GM21390 (cell line): ENCODE measurements around the gene EBI3.
"Not testable (repeated sequence)": the region's sequence is repeated elsewhere in the genome, so short reads cannot be mapped to it uniquely, and the experiment has no call there.

ENCODE experiments used
- ATAC-seq: cut with Tn5 transposase; IDR thresholded peaks from one replicate; pipeline ENCODE4 v1.9.1; 2021; ENCODE audit not compliant: unreplicated experiment

EBI3 gene

GRCh38 chr19:4229179-4229931, at the start of gene EBI3:
Gene EBI3, plus strand, starts transcription at chr19:4229523. Its CDS starts 28 bp downstream, at chr19:4229551.
- ATAC-seq, result peak; percentile 74

- no peak for ATAC-seq
These were observed 48.2 kb upstream of the EBI3 start for GRCh38 chr19:4181053-4181508.

GRCh38 chr19:4182084-4182810, 47.1 kb upstream of the EBI3 start, which contains the start of the genes ANKRD24 and SIRT6:
Gene ANKRD24, plus strand, starts transcription at chr19:4182689. Its CDS starts 3,737 bp downstream, at chr19:4186426.
Gene SIRT6, minus strand, starts transcription at chr19:4182563. Its CDS starts 24 bp downstream, at chr19:4182539.
- no peak for ATAC-seq

DNA sequence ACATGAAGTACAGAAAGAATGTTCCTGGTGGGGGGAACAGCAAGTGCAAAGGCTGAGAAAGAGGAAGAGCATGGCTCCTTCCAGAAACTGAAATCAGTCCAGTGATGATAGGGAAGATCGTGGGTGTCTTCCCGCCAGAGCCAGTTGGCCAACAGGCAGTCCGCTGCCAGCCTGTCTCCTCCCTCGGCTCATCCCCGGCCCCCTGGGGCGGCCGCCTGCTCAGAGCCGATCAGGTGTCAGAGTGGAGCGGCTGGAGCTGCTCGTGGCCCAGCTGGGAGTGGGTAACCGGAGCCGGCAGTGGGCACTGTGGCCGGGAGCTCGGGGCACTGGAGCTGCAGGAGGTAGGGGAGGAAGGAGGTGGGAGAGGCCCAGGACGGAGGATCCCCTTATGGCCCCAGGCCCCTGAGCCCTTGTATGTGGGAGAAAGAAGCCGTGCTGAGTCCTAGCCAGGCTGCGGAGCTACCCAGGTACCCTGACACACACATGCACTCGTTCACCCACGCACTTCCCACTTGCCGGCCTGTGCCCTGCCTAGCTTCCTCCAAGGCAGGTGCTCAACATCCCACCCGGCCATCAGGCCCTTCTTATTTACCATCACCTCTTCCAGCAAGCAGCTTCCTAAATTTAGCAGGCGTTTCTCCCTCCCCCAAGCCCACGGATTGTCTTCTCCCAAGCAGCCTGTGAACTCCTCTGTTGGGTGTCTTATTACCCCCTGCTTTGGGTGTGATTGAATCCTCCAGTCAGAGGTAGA, 45.2 kb upstream of the EBI3 start:
- no peak for ATAC-seq

DNA sequence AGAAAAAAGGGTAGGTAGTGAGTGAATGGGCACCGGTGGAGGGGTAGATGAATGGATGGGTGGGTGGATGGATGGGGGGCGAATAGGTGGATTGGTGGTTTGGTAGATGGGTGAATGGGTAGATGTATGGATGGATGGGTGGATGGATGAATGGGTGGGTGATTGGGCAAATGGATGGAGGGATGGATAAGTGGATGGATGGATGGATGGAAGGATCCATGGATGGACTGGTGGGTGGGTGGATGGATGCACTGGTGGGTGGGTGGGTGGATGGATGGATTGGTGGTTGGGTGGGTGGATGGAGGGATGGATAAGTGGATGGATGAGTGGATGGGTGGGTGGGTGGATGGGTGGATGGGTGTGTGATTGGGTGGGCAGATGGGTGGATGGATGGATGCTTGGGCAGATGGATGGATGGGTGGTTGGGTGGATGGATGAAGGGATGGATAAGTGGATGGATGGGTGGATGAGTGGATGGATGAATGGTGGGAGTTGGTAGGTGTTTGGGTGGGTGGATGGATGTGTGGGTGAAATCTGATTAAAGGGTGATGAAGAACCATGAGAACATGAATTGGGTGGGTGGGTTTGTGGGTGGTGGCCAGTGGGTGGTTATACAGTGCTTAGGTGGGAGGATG, 44.5 kb upstream of the EBI3 start:
- ATAC-seq, result no peak

- ATAC-seq, result no peak
These were observed 43.8 kb upstream of the EBI3 start for GRCh38 chr19:4185413-4186086.

- ATAC-seq, result no peak
These were observed 43.0 kb upstream of the EBI3 start for GRCh38 chr19:4186087-4186993.

DNA sequence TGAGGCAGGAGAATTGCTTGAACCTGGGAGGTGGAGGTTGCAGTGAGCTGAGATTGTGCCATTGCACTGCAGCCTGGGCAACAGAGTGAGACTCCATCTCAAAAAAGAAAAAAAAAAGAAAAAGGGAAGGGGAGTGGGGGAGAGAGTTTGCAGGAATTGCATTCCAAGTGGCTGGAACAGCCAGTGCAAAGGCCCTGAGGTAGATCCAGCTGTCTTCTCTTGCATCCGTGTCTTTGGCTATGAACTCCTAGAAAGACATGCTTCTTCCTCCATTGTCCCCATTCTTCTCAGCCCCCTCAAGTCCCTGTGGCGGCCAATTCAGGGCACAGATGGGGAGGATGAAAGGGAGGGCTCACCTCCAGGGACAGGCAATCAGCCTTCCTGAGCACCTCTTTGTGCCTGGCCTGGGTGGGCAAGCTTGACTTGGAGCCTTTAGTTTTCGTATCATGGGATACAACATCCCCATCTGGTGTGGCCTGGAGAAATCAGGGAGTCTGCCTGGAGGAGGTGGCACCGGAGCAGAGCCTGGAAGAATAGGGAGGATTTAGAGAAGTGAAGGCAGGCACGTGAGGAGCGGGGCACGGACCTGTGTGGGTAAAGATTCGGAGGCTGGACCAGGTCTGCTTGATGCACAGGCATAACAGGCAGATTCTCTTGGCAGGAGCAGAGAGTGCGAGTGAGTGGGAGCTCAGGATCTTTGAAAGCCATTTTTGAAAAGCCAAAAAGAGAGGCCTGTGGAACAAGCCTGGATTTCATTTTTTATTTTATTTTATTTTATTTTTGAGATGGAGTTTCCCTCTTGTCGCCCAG, 41.8 kb upstream of the EBI3 start:
- no peak for ATAC-seq

DNA sequence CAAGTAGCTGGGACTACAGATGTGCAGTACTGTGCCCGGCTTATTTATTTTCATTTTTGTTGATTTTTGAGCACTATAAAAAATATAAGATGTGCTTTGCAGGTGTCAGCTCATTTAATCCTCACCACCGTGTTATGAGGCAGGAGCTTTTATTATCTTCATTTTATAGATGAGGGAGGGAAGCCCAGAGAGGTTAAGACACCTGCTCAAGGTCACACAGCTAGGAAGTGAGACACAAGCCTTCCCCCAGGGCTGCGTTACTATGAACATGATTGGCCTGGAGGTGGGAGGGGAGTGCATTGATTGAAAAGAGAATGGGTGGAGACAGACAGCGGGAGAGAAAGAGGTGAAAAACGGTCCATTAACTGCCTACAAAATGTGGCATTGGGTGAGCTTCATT, 39.7 kb upstream of the EBI3 start:
- no peak for ATAC-seq

GRCh38 chr19:4192537-4192936, 36.8 kb upstream of the EBI3 start:
- ATAC-seq, result not testable (repeated sequence)

DNA sequence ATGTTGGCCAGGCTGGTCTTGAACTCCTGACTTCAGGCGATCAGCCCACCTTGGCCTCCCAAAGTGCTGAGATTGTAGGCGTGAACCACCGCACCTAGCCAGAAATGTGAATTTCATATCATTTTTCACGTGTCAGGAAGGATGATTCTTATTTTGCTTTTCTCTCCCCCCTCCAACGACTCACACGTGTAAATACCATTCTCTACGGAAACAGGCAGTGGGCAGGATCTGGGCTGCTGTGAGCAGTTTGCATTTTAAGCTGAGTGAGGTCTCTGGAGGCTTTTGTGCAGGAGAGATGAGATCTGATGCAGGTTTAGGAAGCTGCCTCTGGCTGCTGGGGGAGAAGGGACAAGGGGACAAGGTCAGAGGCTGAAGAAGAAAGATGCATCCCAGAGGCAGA, 35.0 kb upstream of the EBI3 start:
- ATAC-seq, result no peak

GRCh38 chr19:4196009-4196408, 33.3 kb upstream of the EBI3 start:
- ATAC-seq, result no peak

DNA sequence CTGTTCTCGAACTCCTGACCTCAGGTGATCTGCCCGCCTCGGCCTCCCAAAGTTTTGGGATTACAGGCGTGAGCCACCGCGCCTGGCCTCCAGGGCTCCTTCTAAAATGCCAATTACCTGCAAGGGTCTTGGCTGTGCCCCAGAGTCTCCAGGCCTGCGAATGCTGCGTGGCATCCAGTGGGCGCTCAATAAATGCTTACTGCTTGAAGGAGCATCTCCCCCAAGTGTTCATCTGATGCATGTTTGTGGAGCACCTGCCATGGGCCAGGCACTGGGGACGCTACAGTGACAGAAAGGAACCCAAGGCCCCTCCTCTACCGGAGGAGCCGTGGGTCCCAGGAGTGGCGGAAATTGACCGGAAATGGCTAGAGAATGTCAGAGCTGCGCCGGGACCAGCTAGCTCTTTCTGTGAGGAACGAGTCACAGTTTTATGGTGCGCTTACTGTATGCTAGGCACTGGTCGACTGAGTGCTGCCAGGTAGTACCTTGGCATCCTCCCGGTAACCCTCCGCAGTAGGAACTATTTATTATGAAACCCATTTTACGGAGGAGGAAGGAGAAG, 32.7 kb upstream of the EBI3 start:
- ATAC-seq, result no peak

- no peak for ATAC-seq
These were observed 32.1 kb upstream of the EBI3 start for GRCh38 chr19:4197228-4197624.

GRCh38 chr19:4197625-4198466, 31.5 kb upstream of the EBI3 start:
- no peak for ATAC-seq

- ATAC-seq, result no peak
These were observed 30.7 kb upstream of the EBI3 start for GRCh38 chr19:4198467-4199126.
